Trophoblast cell (in vitro differentiated cells and primary cell): ENCODE results near the gene WNT4.

Experiments
- DNase-seq, 2 donors: peaks; one replicate each; pipeline ENCODE4 v3.0.0-alpha.2; 2016
- H2AFZ ChIP-seq: 2 replicates; pipeline ENCODE4 v1.6.1; 2013; ENCODE audit warnings: low read length, moderate library complexity, mild to moderate bottlenecking; ENCODE audit not compliant: insufficient read depth, poor library complexity
- H2AK5ac ChIP-seq: 2 replicates; pipeline ENCODE4 v1.6.1; 2013; ENCODE audit warnings: mild to moderate bottlenecking, low read length
- H2BK120ac ChIP-seq: 2 replicates; pipeline ENCODE4 v1.6.1; 2013; ENCODE audit warnings: low read length, mild to moderate bottlenecking, moderate library complexity; ENCODE audit not compliant: insufficient read depth, poor library complexity
- H2BK12ac ChIP-seq: 2 replicates; pipeline ENCODE4 v1.6.1; 2013; ENCODE audit warnings: mild to moderate bottlenecking, low read length, moderate library complexity
- H2BK5ac ChIP-seq: 2 replicates; pipeline ENCODE4 v1.6.1; 2013; ENCODE audit warnings: low read length, low read depth, moderate library complexity, mild to moderate bottlenecking; ENCODE audit not compliant: poor library complexity
- H3K14ac ChIP-seq: 2 replicates; pipeline ENCODE4 v1.6.1; 2013; ENCODE audit warnings: mild to moderate bottlenecking, low read length
- H3K18ac ChIP-seq: 2 replicates; pipeline ENCODE4 v1.6.1; 2013; ENCODE audit warnings: mild to moderate bottlenecking, low read length
- H3K23ac ChIP-seq: 2 replicates; pipeline ENCODE4 v1.6.1; 2013; ENCODE audit warnings: low read length
- H3K27ac ChIP-seq: 2 replicates; pipeline ENCODE4 v1.5.1; 2013; ENCODE audit warnings: low read depth, mild to moderate bottlenecking, inconsistent platforms, low read length, moderate library complexity
- H3K27me3 ChIP-seq: 2 replicates; pipeline ENCODE4 v1.6.1; 2013; ENCODE audit warnings: inconsistent platforms, mild to moderate bottlenecking, low read length, moderate library complexity; ENCODE audit not compliant: insufficient read depth
- H3K36me3 ChIP-seq, 2 experiments: 1 replicate in 1 of 2; 2 replicates in 1 of 2; pipeline ENCODE4 v1.6.1; 2013; ENCODE audit warnings: low read length in 2 of 2, mild to moderate bottlenecking in 2 of 2, moderate library complexity in 1 of 2; ENCODE audit not compliant: insufficient read depth in 2 of 2, control insufficient read depth in 1 of 2
- H3K4ac ChIP-seq: 2 replicates; pipeline ENCODE4 v1.6.1; 2013; ENCODE audit warnings: low read depth, mild to moderate bottlenecking, low read length, moderate library complexity
- H3K4me1 ChIP-seq, 2 experiments: 1 replicate in 1 of 2; 2 replicates in 1 of 2; pipeline ENCODE4 v1.6.1; 2013; ENCODE audit warnings: low read length in 2 of 2, mild to moderate bottlenecking in 2 of 2, moderate library complexity in 1 of 2; ENCODE audit not compliant: insufficient read depth in 2 of 2, control insufficient read depth in 1 of 2
- H3K4me2 ChIP-seq: 2 replicates; pipeline ENCODE4 v1.6.1; 2013; ENCODE audit warnings: inconsistent platforms, mild to moderate bottlenecking, low read length, moderate library complexity
- H3K4me3 ChIP-seq: 2 replicates; pipeline ENCODE4 v1.5.1; 2013; ENCODE audit warnings: mild to moderate bottlenecking, low read depth, low read length, inconsistent platforms
- H3K79me1 ChIP-seq: one replicate; pipeline ENCODE4 v1.6.1; 2013; ENCODE audit warnings: low read length
- H3K79me2 ChIP-seq: 2 replicates; pipeline ENCODE4 v1.6.1; 2013; ENCODE audit warnings: low read length, mild to moderate bottlenecking; ENCODE audit not compliant: control insufficient read depth, insufficient read depth, poor library complexity
- H3K9ac ChIP-seq: 2 replicates; pipeline ENCODE4 v1.6.1; 2013; ENCODE audit warnings: mild to moderate bottlenecking, low read length
- H3K9me3 ChIP-seq: 2 replicates; pipeline ENCODE4 v1.6.1; 2013; ENCODE audit warnings: low read depth, mild to moderate bottlenecking, control low read depth, inconsistent platforms, low read length; ENCODE audit not compliant: insufficient read depth
- H4K12ac ChIP-seq: 2 replicates; pipeline ENCODE4 v1.6.1; 2013; ENCODE audit warnings: low read depth, mild to moderate bottlenecking, low read length, moderate library complexity
- H4K8ac ChIP-seq: 2 replicates; pipeline ENCODE4 v1.6.1; 2013; ENCODE audit warnings: low read depth, mild to moderate bottlenecking, low read length, moderate library complexity
- H4K91ac ChIP-seq: one replicate; pipeline ENCODE4 v1.6.1; 2013; ENCODE audit warnings: low read depth, mild to moderate bottlenecking, low read length, moderate library complexity
- WGBS: extraction: QIAGEN DNeasy Blood & Tissue Kit; methylation state at CpG from one replicate; pipeline ENCODE4 v1.1.7; 2013; ENCODE audit warnings: missing lambda C conversion rate; ENCODE audit not compliant: insufficient read length, insufficient coverage; ENCODE audit errors: extremely low coverage; 5-methylcytosine and 5-hydroxymethylcytosine counted together

Gene WNT4

GRCh38 chr1:22132517-22133235 is 10.2 kb downstream of the WNT4 start:
- H3K4me2 ChIP-seq: no peak overlapping the region
- no peak overlapping the region for H3K23ac ChIP-seq
- no peak overlapping the region for H3K9ac ChIP-seq
- H2AFZ ChIP-seq: no peak overlapping the region
- peaks cover 6 to 10% of the 10 kb centered on the region in 2 experiments for H3K36me3 ChIP-seq
- H4K91ac ChIP-seq: no peak overlapping the region
- peaks cover 22 to 24% of the 10 kb centered on the region in 2 experiments for H3K4me1 ChIP-seq
- no CpG with 5 or more reads among the region's 15 CpGs for WGBS
- H3K27me3 ChIP-seq: no peaks in the 10 kb centered on the region
- no peak for DNase-seq
- no peak overlapping the region for H3K18ac ChIP-seq
- H3K27ac ChIP-seq: no peak overlapping the region
- no peak overlapping the region for H2BK120ac ChIP-seq
- H3K4ac ChIP-seq: no peak overlapping the region
- no peak overlapping the region for H3K4me3 ChIP-seq
- H3K79me2 ChIP-seq: peaks cover 2% of the 10 kb centered on the region
- H4K12ac ChIP-seq: no peak overlapping the region
- H2BK5ac ChIP-seq: no peak overlapping the region
- peaks cover 11% of the 10 kb centered on the region for H3K79me1 ChIP-seq
- no peak overlapping the region for H4K8ac ChIP-seq
- H3K14ac ChIP-seq: no peak overlapping the region
- H2AK5ac ChIP-seq: no peak overlapping the region
- H2BK12ac ChIP-seq: no peak overlapping the region
- H3K9me3 ChIP-seq: peaks cover 3% of the 10 kb centered on the region

GRCh38 chr1:22131875-22132486 is 10.9 kb downstream of the WNT4 start:
- H3K27me3 ChIP-seq: no peaks in the 10 kb centered on the region
- H3K4me2 ChIP-seq: no peak overlapping the region
- no peak overlapping the region for H4K12ac ChIP-seq
- no peak overlapping the region for H2BK5ac ChIP-seq
- no peak overlapping the region for H3K23ac ChIP-seq
- no peak overlapping the region for H3K9ac ChIP-seq
- H3K4me1 ChIP-seq: peaks cover 15 to 17% of the 10 kb centered on the region in 2 experiments
- peaks cover 4% of the 10 kb centered on the region for H3K79me1 ChIP-seq
- H3K9me3 ChIP-seq: peaks cover 3% of the 10 kb centered on the region
- H3K18ac ChIP-seq: peak overlapping the region; percentile 34
- H4K91ac ChIP-seq: no peak overlapping the region
- H2BK12ac ChIP-seq: peak overlapping the region; percentile 38
- H4K8ac ChIP-seq: no peak overlapping the region
- no peak overlapping the region for H3K4ac ChIP-seq
- WGBS: no CpG with 5 or more reads among the region's 10 CpGs
- no peaks in the 10 kb centered on the region for H3K79me2 ChIP-seq
- H3K36me3 ChIP-seq: peaks cover 6 to 11% of the 10 kb centered on the region in 2 experiments
- peak overlapping the region; percentile 16 for H2AK5ac ChIP-seq
- H3K27ac ChIP-seq: no peak overlapping the region
- peak; percentile 55 to 79 for DNase-seq
- no peak overlapping the region for H3K4me3 ChIP-seq
- H3K14ac ChIP-seq: no peak overlapping the region
- H2BK120ac ChIP-seq: no peak overlapping the region
- no peak overlapping the region for H2AFZ ChIP-seq

GRCh38 chr1:22131062-22131461 is 11.8 kb downstream of the WNT4 start:
- Histone ChIP-seq H3K27ac (no peak overlapping the region), H3K9me3 (peaks cover 3% of the 10 kb centered on the region), H3K4me2 (no peak overlapping the region), H3K14ac (no peak overlapping the region), H4K8ac (no peak overlapping the region), H3K4ac (no peak overlapping the region), H2BK5ac (no peak overlapping the region), H2AFZ (no peak overlapping the region), H3K36me3 (peaks cover 8 to 17% of the 10 kb centered on the region in 2 experiments), H2BK120ac (no peak overlapping the region), H2BK12ac (no peak overlapping the region), H3K4me1 (peaks cover 9 to 11% of the 10 kb centered on the region in 2 experiments), H3K18ac (no peak overlapping the region), H4K91ac (no peak overlapping the region), H2AK5ac (no peak overlapping the region), H3K79me1 (peaks cover 2% of the 10 kb centered on the region), H3K9ac (no peak overlapping the region), H3K23ac (no peak overlapping the region), H3K79me2 (no peaks in the 10 kb centered on the region), H3K27me3 (no peaks in the 10 kb centered on the region), H3K4me3 (no peak overlapping the region), H4K12ac (no peak overlapping the region)
- no peak for DNase-seq
- no CpG with 5 or more reads among the region's 4 CpGs for WGBS

GRCh38 chr1:22129501-22130117 is 13.3 kb downstream of the WNT4 start:
- Histone ChIP-seq H2AK5ac (no peak overlapping the region), H3K14ac (no peak overlapping the region), H4K12ac (no peak overlapping the region), H3K4ac (no peak overlapping the region), H3K18ac (no peak overlapping the region), H4K8ac (no peak overlapping the region), H3K4me2 (no peak overlapping the region), H3K23ac (no peak overlapping the region), H2AFZ (no peak overlapping the region), H3K9me3 (peaks cover 3% of the 10 kb centered on the region), H2BK5ac (no peak overlapping the region), H3K79me2 (no peaks in the 10 kb centered on the region), H2BK120ac (no peak overlapping the region), H4K91ac (no peak overlapping the region), H2BK12ac (no peak overlapping the region), H3K27ac (no peak overlapping the region), H3K36me3 (peaks cover 12 to 17% of the 10 kb centered on the region in 2 experiments), H3K9ac (no peak overlapping the region), H3K4me3 (no peak overlapping the region), H3K79me1 (peaks cover 2% of the 10 kb centered on the region), H3K4me1 (peaks cover 7 to 12% of the 10 kb centered on the region in 2 experiments), H3K27me3 (no peaks in the 10 kb centered on the region)
- WGBS: no CpG with 5 or more reads among the region's 29 CpGs
- no peak for DNase-seq
